ENCODE results near the gene PDE3A.

DNA sequence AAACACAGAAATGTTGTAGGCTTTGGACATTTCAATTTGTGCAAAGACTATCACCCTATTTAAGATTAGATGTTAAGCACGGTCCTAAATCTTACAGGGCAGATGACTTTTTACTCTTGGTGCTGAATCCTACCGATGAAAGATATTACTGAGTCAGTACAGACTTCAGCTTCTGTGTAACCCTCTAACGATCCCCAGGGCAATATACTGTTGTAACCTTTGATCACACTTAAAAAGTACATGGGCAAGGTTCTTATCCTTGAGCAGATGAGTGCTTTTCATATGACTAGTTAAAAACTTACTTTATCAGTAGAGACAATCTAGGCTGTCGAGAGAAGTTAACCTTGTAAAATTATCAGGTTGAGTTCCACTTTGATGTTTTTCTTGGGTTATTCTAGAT is 22.5 kb downstream of the PDE3A start:
- no peak for TF ChIP-seq CTCF (IDR thresholded peaks at IDR 0.05; ENCODE audit: poor library complexity)
- no peak for TF ChIP-seq EZH2phosphoT487 (IDR thresholded peaks at IDR 0.05; ENCODE audit: low read depth, severe bottlenecking, unreplicated experiment)

Data from hepatocyte (in vitro differentiated cells).